ENCODE measurements around the gene IL17RE.

IL17RE gene

GRCh38 chr3:9906480-9906879 is 3.8 kb downstream of the IL17RE start:
- Histone ChIP-seq H3K4me3 (ENCODE audit: low read depth, low read length) (no peak overlapping the region), H3K27ac (ENCODE audit: extremely low read depth, low read depth, low read length) (no peak overlapping the region), H3K4me1 (ENCODE audit: control insufficient read depth, insufficient read depth, low read length) (no peaks in the 10 kb centered on the region), H3K36me3 (ENCODE audit: control insufficient read depth in 2 of 2, insufficient read depth in 1 of 2, low read length in 2 of 2) (no peaks in the 10 kb centered on the region), H3K9me3 (ENCODE audit: control insufficient read depth, insufficient read depth, low read depth, low read length) (no peaks in the 10 kb centered on the region)
- ChIA-PET POLR2A (interaction anchor here (1.3 kb wide), 1 partner anchor 27 kb away, joined by 3 read pairs; the partner anchor contains the start of gene CRELD1), CTCF (interaction anchor here (1.5 kb wide), 1 partner anchor 13 kb away, joined by 3 read pairs; no protein-coding TSS in a partner anchor)
- TF ChIP-seq ZBTB7A (tag by site-specific recombination; IDR thresholded peaks at IDR 0.05; ENCODE audit: low read depth), result no peak
- no peak for TF ChIP-seq ZNF362 (tag by site-specific recombination; IDR thresholded peaks at IDR 0.05)
- TF ChIP-seq ZNF391 (tag by site-specific recombination; IDR thresholded peaks at IDR 0.05; ENCODE audit: borderline replicate concordance, low read depth), result no peak
- TF ChIP-seq RBAK (tag by site-specific recombination; IDR thresholded peaks at IDR 0.05), result no peak
- no peak for TF ChIP-seq MZF1 (tag by site-specific recombination; IDR thresholded peaks at IDR 0.05; ENCODE audit: borderline replicate concordance)
- TF ChIP-seq ZSCAN4 (tag by site-specific recombination; IDR thresholded peaks at IDR 0.05), result no peak
- no peak for TF ChIP-seq ZNF280C (tag by site-specific recombination; IDR thresholded peaks at IDR 0.05)
- no peak for TF ChIP-seq ZNF19 (tag by site-specific recombination; IDR thresholded peaks at IDR 0.05; ENCODE audit: low read depth)
- no peak for TF ChIP-seq ZNF837 (tag by site-specific recombination; IDR thresholded peaks at IDR 0.05)
- TF ChIP-seq ZNF350 (tag by site-specific recombination; IDR thresholded peaks at IDR 0.05), result no peak

GRCh38 chr3:9908286-9908685 is 5.6 kb downstream of the IL17RE start:
- Histone ChIP-seq H3K36me3 (ENCODE audit: control insufficient read depth in 2 of 2, insufficient read depth in 1 of 2, low read length in 2 of 2) (no peaks in the 10 kb centered on the region), H3K27ac (ENCODE audit: extremely low read depth, low read depth, low read length) (no peak overlapping the region), H3K9me3 (ENCODE audit: control insufficient read depth, insufficient read depth, low read depth, low read length) (no peaks in the 10 kb centered on the region), H3K4me1 (ENCODE audit: control insufficient read depth, insufficient read depth, low read length) (peaks cover 7% of the 10 kb centered on the region), H3K4me3 (ENCODE audit: low read depth, low read length) (no peak overlapping the region)
- TF ChIP-seq ZNF560 (tag by site-specific recombination; IDR thresholded peaks at IDR 0.05; ENCODE audit: borderline replicate concordance), result no peak
- no peak for TF ChIP-seq ZNF513 (tag by site-specific recombination; IDR thresholded peaks at IDR 0.05)
- POLR2A ChIA-PET, result no interaction called here
- CTCF ChIA-PET, result interaction anchor here (0.5 to 1.3 kb wide), 2 partner anchors 8 to 38 kb away, joined by 3 to 5 read pairs; partner anchors contain the start of gene IL17RC

- H3K9me3 ChIP-seq (ENCODE audit: control insufficient read depth, insufficient read depth, low read depth, low read length), result no peaks in the 10 kb centered on the region
- ChIA-PET POLR2A (interaction anchor here (0.9 kb wide), 1 partner anchor 65 kb away, joined by 3 read pairs; the partner anchor contains the start of gene RPUSD3), CTCF (interaction anchor here (0.6 kb wide), 1 partner anchor 52 kb away, joined by 3 read pairs; no protein-coding TSS in a partner anchor)
- H3K4me1 ChIP-seq (ENCODE audit: control insufficient read depth, insufficient read depth, low read length), result peaks cover 7% of the 10 kb centered on the region
- no peaks in the 10 kb centered on the region for H3K36me3 ChIP-seq (ENCODE audit: control insufficient read depth in 2 of 2, insufficient read depth in 1 of 2, low read length in 2 of 2)
- TF ChIP-seq ZNF645 (tag by site-specific recombination; IDR thresholded peaks at IDR 0.05), result no peak
- 0 out of 2 replicates have a peak, but pooled peaks have one; percentile 28 for TF ChIP-seq ZSCAN4 (tag by site-specific recombination; IDR thresholded peaks at IDR 0.05)
- no peak for TF ChIP-seq ZBTB6 (tag by site-specific recombination; IDR thresholded peaks at IDR 0.05)
- no peak overlapping the region for H3K4me3 ChIP-seq (ENCODE audit: low read depth, low read length)
- H3K27ac ChIP-seq (ENCODE audit: extremely low read depth, low read depth, low read length), result no peak overlapping the region
These were observed 6.8 kb downstream of the IL17RE start for GRCh38 chr3:9909221-9910013.
